Ammon's horn (tissue), 1 donor: Measurements from ENCODE around the gene AP5Z1.
"Not testable (repeated sequence)": the region's sequence is repeated elsewhere in the genome, so short reads cannot be mapped to it uniquely, and the experiment has no call there.

Source experiments
- DNase-seq: peaks from one replicate; pipeline ENCODE4 v3.0.0-alpha.2; 2016; ENCODE audit warnings: low spot score

The AP5Z1 gene

DNA sequence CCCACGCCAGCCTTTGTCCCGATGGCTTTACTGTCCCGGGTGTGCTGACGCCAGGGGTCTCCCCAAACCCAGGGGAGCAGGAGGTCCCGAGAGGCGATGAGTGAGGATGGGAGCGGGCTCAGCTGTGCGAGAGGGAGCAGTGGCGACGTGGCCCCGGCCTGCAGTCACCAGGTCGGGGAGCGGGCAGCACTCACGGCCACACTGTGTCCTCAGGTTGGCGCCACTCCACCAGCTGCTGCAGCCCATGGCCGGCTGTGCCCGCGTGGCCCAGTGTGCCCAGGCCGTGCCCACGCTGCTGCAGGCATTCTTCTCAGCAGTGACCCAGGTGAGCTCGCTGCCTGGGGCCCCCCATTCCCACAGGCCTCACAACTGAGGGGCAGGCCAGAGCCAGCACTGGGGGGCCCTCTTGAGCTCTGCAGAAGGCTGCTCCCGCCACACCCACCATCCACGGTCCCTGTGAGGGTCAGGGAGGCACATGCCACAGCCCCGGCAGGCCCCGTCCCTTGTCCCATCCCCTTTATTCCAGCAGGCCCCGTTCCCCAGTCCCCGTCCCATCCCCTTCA, 13.3 kb downstream of the AP5Z1 start:
- DNase-seq = no peak

DNA sequence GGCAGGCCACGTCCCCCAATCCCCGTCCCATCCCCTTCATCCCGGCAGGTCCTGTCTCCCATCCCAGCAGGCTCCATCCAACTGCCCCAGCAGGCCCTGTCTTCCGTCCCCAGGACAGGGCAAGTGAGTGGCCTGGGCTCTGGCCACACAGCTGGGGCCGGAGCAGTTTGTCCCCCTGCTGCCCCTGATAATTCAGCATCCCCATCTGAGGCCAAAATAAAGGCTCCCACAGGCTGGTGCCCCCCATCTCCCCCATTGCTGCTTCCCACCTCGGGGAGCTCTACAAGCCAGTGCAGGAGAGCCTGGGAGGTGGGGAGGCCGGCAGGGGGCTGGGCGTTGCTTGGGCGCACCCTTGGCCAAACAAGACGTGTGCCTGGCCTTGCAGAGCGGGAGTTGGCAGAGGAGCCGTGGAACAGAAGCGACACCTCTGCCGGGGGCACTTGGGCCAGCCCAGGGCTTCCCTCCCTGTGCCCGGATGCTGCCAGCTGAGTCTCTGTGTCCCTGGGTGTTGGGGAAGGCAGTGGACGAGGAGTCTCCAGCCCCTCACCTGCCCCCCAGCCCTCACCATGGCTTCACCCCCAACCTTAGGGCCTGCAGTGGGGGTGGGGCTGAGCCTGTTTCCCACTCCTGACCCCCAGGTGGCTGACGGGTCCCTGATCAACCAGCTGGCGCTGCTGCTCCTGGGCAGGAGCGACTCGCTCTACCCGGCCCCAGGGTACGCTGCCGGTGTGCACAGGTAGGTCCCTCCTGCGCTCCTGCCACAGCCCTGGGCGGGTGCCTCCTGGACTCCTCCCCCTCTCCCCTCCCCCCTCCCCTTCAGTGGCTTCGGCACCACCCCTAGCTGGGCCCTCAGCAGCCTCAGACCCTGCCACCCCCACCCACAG, 14.0 kb downstream of the AP5Z1 start:
- DNase-seq = no peak

DNA sequence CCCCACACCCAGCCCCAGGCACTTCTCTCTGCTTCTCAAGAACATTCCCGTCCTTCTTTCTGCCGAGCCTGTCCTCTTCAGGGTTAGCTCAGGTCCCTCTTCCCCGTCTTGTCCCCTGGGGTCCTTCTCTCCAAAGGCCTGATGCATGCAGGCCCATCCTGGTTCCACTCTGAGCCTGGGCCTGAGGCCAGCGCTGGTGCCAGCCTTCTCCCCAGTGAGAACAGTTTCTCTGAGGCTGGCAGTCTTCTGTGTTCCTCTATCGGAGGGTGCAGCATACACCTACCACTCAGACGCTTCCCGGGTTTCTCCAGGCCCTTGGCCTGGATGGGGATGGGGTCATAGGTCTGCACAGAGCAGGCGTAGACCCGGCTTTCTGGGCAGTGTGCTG, 14.6 kb downstream of the AP5Z1 start:
- DNase-seq = no peak

DNA sequence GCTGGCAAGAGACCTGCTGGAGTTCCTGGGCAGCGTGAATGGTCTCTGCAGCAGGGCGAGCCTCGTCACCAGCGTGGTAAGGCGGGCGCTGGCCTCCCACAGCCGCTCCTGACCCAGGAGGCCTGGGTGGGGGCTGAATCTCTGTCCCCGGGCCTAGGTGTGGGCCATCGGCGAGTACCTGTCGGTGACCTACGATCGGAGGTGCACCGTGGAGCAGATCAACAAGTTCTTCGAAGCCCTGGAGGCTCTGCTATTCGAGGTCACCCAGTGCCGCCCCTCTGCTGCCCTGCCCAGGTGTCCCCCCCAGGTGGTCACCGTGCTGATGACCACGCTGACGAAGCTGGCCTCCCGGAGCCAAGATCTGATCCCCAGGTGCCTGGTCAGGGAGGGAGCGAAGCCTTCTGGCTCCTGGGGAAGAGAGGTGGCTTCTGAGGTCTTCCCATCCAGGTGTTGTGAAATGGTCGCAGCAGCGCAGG, 15.1 kb downstream of the AP5Z1 start:
- no peak for DNase-seq

DNA sequence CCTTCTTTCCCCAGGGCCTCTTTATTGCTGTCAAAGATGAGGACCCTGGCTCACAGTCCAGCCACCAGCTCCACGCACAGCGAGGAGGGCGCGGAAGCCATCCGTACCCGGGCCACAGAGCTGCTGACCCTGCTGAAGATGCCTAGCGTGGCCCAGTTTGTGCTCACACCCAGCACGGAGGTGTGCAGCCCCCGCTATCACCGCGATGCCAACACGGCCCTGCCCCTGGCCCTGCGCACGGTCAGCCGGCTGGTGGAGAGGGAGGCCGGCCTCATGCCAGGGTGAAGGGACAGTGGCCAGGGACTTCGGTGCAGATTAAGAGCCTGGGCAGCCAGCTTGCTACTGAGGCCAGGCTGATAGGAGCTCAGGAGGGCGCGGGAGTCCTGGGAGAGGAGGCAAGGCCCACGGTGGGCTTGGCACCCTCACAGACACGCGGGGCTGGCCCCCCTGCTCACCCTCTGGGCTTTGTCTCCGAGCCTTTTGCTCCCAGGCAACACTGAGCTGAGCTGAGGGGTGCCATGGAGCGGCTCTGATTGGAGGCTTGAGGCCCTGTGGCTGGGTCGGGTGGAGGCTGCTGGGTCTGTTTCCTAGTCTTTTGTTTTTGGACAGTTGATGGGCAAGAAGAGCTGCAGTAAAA, 15.8 kb downstream of the AP5Z1 start:
- DNase-seq = no peak

DNA sequence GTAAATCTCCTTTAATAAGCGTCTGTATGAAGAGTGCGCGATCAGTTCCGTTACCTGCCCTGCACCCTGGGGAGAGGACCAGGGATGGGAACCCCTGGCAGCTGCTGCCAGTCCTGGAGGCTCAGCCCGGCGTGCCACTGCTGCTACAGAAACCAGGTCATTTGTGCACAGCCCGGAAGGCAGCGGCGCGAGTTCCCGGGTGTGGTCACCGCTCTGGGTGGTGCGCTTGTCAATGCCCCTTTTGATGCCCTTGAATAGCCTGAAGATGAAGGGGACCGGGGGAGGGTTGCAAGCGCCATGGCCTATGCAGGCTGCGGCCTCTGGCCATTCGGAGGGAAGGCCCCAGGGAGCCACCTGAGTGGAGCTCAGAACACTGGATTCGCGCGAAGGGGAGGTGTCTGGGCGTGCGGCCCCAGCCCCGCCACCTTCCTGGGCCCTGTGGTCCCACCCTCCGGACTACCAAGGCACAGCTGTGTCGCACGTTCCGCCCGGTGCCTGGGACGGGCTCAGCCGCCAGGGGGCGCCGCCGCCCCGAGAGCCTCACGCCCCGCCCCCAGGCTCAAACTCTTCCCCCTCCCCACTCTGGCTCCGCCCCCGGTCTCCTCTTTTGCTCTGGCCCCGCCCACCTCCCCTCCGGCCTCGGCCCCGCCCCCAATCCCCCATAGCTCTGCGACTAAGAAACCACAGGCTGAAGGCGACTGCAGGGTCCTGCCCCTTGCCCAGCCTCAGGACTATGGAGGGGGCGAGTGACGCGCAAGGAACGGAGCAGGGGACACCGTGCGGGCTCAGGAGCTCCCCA, 16.5 kb downstream of the AP5Z1 start:
- DNase-seq = peak; percentile 79

DNA sequence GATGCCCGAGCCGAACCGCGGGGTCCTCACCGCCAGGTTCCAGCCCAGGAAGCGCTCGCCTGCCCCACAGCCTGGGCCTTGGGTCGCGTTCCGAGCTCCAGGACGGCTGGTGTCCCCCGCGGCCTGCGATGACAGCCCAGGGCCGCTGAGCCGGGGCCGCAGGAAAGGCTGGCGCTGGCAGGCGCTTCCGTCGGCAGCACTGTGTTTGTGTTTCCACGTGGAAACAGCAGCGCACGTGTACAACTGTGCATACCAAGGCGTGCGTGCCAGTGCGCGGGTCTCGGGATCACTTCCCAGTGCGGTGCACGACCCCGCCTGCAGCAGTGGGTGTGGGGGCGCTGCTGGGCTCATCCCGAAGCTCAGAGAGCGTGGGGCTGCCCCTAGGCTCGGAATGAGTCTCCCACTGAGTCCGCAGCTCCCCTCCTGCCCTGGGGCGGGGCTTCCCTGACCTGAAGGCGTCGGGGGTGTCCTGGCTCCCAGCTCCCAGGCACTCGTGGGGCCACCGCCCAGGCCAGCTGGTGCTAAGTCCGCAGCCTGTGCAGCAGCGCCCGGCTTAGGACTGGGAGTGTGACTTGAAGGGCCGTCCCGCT, 17.2 kb downstream of the AP5Z1 start:
- no peak for DNase-seq

DNA sequence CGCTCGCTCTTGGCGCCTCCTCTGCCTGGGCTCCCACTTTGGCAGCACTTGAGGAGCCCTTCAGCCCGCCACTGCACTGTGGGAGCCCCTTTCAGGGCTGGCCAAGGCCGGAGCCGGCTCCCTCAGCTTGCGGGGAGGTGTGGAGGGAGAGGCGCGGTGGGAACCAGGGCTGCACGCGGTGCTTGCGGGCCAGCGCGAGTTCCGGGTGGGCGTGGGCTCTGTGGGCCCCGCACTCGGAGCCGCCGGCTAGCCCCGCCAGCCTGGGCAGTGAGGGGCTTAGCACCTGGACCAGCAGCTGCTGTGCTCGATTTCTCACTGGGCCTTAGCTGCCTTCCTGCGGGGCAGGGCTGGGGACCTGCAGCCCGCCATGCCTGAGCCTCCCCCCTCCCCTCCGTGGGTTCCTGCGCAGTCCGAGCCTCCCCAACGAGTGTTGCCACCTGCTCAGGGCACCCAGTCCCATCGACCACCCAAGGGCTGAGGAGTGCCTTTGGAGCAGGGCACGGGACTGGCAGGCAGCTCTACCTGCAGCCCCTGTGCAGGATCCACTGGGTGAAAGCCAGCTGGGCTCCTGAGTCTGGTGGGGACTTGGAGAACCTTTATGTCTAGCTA, 18.1 kb downstream of the AP5Z1 start:
- DNase-seq = not testable (repeated sequence)

DNA sequence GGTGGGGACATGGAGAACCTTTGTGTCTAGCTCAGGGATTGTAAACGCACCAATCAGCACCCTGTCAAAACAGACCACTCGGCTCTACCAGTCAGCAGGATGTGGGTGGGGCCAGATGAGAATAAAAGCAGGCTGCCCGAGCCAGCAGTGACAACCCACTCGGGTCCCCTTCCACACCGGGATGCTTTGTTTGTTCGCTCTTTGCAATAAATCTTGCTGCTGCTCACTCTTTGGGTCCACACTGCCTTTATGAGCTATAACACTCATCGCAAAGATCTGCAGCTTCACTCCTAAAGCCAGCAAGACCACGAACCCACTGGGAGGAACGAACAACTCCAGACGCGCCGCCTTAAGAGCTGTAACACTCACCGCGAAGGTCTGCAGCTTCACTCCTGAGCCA, 18.7 kb downstream of the AP5Z1 start:
- DNase-seq = not testable (repeated sequence)

DNA sequence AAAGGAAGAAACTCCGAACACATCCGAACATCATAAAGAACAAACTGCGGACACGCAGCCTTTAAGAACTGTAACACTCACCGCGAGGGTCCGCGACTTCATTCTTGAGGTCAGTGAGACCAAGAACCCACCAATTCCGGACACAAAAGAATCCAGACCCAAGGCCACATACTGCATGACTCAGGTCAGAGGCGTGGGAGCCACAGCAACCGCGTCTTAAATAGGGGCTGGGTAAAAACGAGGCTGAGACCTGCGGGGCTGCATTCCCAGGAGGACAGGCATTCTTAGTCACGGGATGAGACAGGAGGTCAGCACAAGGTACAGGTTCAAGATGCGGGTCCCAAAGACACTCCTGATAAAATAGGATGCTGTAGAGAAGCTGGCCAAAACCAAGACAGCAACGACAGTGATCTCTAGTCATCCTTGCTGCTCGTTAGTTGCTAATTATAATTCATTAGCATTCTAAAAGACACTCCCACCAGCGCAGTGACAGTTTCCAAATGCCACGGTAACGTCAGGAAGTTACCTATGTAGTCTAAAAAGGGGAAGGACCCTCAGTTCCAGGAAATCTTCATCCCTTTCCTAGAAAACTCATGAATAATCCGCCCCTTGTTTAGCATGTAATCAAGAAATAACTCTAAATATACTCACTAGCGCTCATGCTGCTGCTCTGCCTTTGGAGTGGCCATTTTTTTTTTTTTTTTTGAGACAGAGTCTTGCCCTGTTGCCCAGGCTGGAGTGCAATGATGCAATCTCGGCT, 19.3 kb downstream of the AP5Z1 start:
- no peak for DNase-seq

DNA sequence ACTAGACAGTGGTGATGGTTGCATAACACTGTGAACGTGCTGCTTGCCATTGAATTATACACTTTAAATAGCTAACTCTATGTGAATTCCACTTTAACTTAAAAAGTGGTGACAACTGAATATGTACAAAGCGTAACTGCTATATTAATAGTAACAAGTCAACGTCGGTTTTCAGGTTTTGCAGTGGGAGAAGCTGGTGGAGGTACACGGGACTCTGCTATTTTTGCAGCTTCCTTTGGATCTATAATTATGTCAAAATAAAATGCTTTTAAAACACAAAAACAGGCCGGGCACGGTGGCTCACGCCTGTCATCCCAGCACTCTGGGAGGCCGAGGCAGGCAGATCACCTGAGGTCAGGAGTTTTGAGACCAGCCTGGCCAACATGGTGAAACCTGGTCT, 21.0 kb downstream of the AP5Z1 start:
- DNase-seq = no peak

DNA sequence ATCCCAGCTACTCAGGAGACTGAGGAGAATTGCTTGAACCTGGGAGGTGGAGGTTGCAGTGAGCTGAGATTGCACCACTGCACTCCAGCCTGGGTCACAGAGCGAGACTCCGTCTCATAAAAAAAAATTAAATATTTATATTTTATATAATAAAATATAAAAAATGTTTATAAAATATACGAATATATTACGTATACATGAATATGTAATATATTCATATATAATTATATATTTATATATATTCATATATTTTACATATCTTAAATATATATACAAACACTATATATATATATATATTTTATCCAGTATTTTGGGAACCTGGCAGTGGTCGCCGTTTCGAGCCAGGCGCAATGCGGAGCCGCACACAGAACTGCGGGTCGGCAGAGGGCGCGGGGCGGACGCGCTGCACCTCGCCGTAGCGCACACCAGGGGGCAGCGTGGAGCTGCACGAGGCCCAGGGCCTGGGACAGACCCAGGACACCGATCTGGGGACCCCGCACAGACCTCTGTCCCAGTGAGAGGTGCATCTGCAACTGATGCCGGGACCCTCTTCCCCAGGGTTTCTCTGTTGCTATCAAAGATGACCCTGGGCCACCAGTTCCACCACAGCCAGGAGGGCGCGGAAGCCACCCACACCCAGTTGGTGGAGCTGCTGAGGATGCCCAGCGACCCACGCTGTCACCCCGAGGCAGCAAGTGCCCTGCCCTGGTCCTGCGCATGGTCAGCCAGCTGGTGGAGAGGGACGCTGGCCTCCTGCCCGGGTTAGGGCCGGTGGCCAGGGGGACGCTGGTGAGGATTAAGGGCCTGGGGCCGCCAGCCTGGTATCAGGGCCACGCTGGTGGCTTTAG, 22.7 kb downstream of the AP5Z1 start:
- peak; percentile 60 for DNase-seq

DNA sequence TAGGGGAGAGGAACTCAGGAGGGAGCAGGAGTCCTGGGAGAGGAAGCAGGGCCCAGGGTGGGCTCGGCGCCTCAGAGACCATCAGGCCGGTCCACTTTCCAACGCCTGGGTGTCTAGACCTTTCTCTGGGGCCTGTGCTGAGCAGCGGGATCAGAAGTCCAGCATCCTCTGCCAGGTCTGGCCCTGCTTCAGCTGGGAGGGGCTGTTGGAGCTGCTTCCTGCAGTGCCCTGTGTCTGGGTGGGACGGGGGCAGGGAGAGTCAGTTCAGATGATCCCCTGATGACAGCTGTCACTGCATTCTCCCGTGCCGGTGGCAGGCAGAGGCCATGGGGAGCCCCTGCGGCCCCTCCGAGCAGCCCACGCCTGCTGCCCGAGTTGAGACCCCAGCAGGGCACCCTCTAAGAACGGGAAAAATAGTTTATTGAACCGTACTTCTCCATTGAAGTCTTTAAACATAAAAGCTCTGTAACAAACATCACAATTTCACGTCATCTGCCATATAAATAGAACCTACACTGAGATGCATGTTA, 23.3 kb downstream of the AP5Z1 start:
- no peak for DNase-seq

DNA sequence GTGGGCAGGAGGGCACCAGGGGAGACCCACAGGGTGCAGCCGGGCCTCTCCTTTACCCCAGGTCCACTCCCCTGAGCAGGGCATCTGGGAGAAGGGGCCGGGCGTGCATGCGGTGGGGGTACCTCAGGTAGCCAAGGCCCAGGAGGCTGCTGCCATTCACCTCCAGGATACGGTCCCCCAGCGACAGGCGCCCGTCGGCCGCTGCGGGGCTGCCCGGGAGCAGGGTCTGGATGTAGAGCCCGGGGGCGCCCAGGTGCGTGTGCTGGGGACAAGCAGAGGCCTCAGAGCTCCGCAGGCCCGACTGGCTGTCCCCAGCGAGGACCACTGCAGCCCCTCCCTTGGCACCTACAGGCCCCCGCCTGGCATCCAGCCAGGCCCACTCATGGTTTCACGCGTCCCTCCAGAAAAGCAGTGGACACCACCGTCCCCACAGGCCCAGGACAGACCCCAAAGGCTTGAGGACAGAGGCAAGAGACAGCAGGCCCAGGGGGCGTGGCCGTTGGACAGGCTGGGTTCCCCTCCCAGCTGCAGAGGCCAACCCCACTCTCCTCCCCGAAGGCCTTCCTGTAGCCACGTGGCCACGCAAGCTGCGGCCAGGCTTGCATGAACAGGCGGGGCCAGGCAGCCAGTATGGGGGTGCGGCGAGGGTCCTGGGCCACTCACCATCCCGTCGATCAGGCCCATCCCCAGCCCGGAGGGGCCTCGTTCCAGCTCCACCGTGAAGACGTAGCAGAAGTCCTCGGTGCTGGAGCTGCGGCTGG, 24.3 kb downstream of the AP5Z1 start:
- DNase-seq = no peak

DNA sequence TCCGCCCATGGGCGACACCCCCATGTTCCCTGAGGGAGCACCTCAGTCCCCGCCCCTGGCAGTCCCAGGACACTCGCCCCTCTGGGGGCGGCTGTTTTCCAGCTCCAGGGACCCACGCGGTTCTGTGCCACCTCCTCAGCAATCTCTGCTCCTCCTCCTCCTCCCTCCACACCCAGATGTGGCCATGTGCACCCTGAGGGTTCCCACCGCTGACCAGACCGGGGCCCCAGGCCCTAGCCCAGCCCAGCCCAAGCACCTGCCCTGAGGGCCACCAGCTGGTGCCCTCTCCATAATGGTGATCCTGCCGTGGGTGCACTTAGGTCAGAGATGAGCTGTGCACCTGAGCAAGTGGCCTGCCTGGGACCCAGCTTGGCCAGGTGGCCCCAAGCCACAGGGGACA, 25.1 kb downstream of the AP5Z1 start:
- no peak for DNase-seq

DNA sequence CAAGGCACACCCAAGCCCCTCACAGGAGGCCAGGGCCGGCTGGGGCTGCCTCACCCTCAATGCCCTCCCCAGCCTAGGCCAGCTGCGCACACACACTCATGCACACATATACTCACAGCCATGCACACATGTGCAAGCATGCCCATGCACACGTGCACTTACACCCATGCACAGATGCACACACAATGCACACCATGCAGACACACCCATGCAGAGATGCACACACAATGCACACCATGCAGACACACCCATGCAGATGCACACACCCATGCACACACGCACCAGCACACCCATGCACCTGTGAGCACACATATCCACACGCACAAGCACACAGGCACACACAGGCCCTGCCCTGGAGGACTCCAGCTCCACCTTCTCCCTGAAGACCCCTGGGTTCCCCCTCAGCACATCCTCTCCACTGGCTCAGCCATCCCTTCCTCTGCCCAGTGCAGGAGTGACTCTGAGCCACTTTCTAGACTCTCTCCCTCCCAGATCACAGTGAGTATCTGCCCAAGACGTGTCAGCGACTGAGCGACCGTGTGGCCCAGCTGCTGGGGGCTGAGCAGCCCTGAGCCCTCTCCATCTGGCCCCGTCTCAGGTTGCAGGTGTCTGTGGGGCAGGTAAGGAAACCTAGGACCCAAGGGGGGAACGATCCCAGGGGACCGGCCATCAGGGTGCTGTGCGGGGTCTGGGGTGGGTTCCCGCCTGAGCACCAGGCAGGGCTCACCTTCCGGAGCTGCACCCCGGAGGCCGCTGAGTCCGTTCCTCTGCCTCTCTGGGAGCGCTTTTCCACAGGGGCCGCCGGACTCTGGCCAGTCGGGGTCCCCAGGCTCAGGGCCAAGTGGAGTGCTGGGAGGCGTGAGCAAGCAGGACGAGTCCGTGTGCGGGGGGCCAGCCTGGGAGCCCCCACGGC, 25.8 kb downstream of the AP5Z1 start:
- DNase-seq = no peak

DNA sequence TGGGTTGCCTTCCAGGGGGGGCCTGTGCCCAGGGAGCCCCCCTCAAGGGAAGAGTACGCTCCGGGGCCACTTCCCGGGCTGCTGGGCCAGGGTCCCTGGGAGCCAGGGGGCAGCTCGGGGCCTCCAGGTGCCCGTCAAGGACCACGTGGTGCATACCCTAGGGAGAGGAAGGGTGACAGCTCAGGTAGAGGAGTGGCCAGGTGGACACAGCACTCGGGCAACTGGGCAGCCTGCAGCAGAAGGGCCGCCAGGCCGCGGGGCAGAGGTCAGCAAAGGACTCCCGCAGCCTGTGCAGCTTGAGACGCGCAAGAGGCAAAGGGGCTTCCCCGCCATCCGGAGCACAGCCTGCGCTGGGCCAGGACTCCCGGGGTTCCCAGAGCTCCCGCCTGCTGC, 26.4 kb downstream of the AP5Z1 start:
- no peak for DNase-seq

DNA sequence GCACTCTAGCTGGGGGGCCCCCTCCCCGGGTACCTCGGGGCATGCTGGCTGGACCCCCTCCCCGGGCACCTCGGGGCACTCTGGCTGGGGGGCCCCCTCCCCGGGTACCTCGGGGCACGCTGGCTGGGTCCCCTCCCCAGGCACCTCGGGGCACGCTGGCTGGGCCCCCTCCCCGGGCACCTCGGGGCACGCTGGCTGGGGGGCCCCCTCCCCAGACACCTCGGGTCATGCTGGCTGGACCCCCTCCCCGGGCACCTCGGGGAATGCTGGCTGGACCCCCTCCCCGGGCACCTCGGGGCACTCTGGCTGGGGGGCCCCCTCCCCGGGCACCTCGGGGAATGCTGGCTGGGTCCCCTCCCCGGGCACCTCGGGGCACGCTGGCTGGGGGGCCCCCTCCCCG, 27.2 kb downstream of the AP5Z1 start:
- not testable (repeated sequence) for DNase-seq
